Measurements from ENCODE around the gene BEGAIN. TPM values are rescaled to one million over a fixed set of nuclear protein-coding genes. Genes with fewer than 3 reads are reported as not detected.

The BEGAIN gene
- polyA plus RNA-seq, 2 donors = 0.28 to 0.88 TPM

GRCh38 chr14:100565650-100566049 lies 21.6 kb downstream of the BEGAIN start:
- Histone ChIP-seq H3K27me3 (ENCODE audit: control insufficient read depth in 1 of 2, insufficient read depth in 2 of 2, low read length in 2 of 2) (peaks cover 5 to 23% of the 10 kb centered on the region in 2 donors), H3K4me1 (ENCODE audit: control insufficient read depth in 2 of 2, insufficient read depth in 2 of 2, low read length in 1 of 2) (peaks cover 6 to 10% of the 10 kb centered on the region in 2 donors), H3K9me3 (ENCODE audit: control insufficient read depth in 2 of 2, insufficient read depth in 1 of 2, low read depth in 1 of 2, low read length in 1 of 2) (no peaks in the 10 kb centered on the region), H3K4me3 (ENCODE audit: low read depth in 1 of 2, low read length in 2 of 2) (no peak overlapping the region), H3K36me3 (ENCODE audit: control insufficient read depth in 2 of 2, insufficient read depth in 2 of 2, low read length in 1 of 2) (no peaks in the 10 kb centered on the region), H3K27ac (ENCODE audit: low read depth in 2 of 2, low read length in 1 of 2) (no peak overlapping the region)
- 76 to 88% methylated on average over 3 of the region's 3 CpGs for WGBS, 2 donors

- no peaks in the 10 kb centered on the region for H3K36me3 ChIP-seq (ENCODE audit: control insufficient read depth in 2 of 2, insufficient read depth in 2 of 2, low read length in 1 of 2)
- no peak overlapping the region for H3K27ac ChIP-seq (ENCODE audit: low read depth in 2 of 2, low read length in 1 of 2)
- 53 to 58% methylated on average over 6 of the region's 6 CpGs for WGBS, 2 donors
- H3K27me3 ChIP-seq (ENCODE audit: control insufficient read depth in 1 of 2, insufficient read depth in 2 of 2, low read length in 2 of 2) = peaks cover 0 to 22% of the 10 kb centered on the region in 2 donors
- no peaks in the 10 kb centered on the region for H3K9me3 ChIP-seq (ENCODE audit: control insufficient read depth in 2 of 2, insufficient read depth in 1 of 2, low read depth in 1 of 2, low read length in 1 of 2)
- peaks cover 6 to 10% of the 10 kb centered on the region in 2 donors for H3K4me1 ChIP-seq (ENCODE audit: control insufficient read depth in 2 of 2, insufficient read depth in 2 of 2, low read length in 1 of 2)
- no peak overlapping the region for H3K4me3 ChIP-seq (ENCODE audit: low read depth in 1 of 2, low read length in 2 of 2)
These were observed 22.7 kb downstream of the BEGAIN start for GRCh38 chr14:100564512-100564911.

GRCh38 chr14:100562751-100563150 lies 24.5 kb downstream of the BEGAIN start:
- no peaks in the 10 kb centered on the region for H3K4me1 ChIP-seq (ENCODE audit: control insufficient read depth in 2 of 2, insufficient read depth in 2 of 2, low read length in 1 of 2)
- WGBS, 2 donors = 76 to 87% methylated on average over 18 of the region's 18 CpGs
- peaks cover 0 to 8% of the 10 kb centered on the region in 2 donors for H3K27me3 ChIP-seq (ENCODE audit: control insufficient read depth in 1 of 2, insufficient read depth in 2 of 2, low read length in 2 of 2)

GRCh38 chr14:100561005-100561404 lies 26.2 kb downstream of the BEGAIN start:
- Histone ChIP-seq H3K9me3 (ENCODE audit: control insufficient read depth in 2 of 2, insufficient read depth in 1 of 2, low read depth in 1 of 2, low read length in 1 of 2) (no peaks in the 10 kb centered on the region), H3K4me3 (ENCODE audit: low read depth in 1 of 2, low read length in 2 of 2) (no peak overlapping the region), H3K36me3 (ENCODE audit: control insufficient read depth in 2 of 2, insufficient read depth in 2 of 2, low read length in 1 of 2) (no peaks in the 10 kb centered on the region), H3K4me1 (ENCODE audit: control insufficient read depth in 2 of 2, insufficient read depth in 2 of 2, low read length in 1 of 2) (no peaks in the 10 kb centered on the region), H3K27ac (ENCODE audit: low read depth in 2 of 2, low read length in 1 of 2) (no peak overlapping the region), H3K27me3 (ENCODE audit: control insufficient read depth in 1 of 2, insufficient read depth in 2 of 2, low read length in 2 of 2) (no peaks in the 10 kb centered on the region)
- 84% methylated on average over 15 of the region's 15 CpGs for WGBS, 2 donors

More at GRCh38 chr14:100562751-100563150, 24.5 kb downstream of the BEGAIN start:
- H3K9me3 ChIP-seq (ENCODE audit: control insufficient read depth in 2 of 2, insufficient read depth in 1 of 2, low read depth in 1 of 2, low read length in 1 of 2) = no peaks in the 10 kb centered on the region
- H3K4me3 ChIP-seq (ENCODE audit: low read depth in 1 of 2, low read length in 2 of 2) = no peak overlapping the region
- no peak overlapping the region for H3K27ac ChIP-seq (ENCODE audit: low read depth in 2 of 2, low read length in 1 of 2)
- H3K36me3 ChIP-seq (ENCODE audit: control insufficient read depth in 2 of 2, insufficient read depth in 2 of 2, low read length in 1 of 2) = no peaks in the 10 kb centered on the region

GRCh38 chr14:100560471-100560870 lies 26.7 kb downstream of the BEGAIN start:
- 87 to 91% methylated on average over 9 of the region's 9 CpGs for WGBS, 2 donors

GRCh38 chr14:100559455-100559854 lies 27.8 kb downstream of the BEGAIN start:
- H3K4me3 ChIP-seq (ENCODE audit: low read depth in 1 of 2, low read length in 2 of 2) = no peak overlapping the region
- no peak overlapping the region for H3K27ac ChIP-seq (ENCODE audit: low read depth in 2 of 2, low read length in 1 of 2)
- peaks cover 0 to 2% of the 10 kb centered on the region in 2 donors for H3K4me1 ChIP-seq (ENCODE audit: control insufficient read depth in 2 of 2, insufficient read depth in 2 of 2, low read length in 1 of 2)
- 83 to 89% methylated on average over 9 of the region's 9 CpGs for WGBS, 2 donors
- H3K36me3 ChIP-seq (ENCODE audit: control insufficient read depth in 2 of 2, insufficient read depth in 2 of 2, low read length in 1 of 2) = no peaks in the 10 kb centered on the region
- no peaks in the 10 kb centered on the region for H3K9me3 ChIP-seq (ENCODE audit: control insufficient read depth in 2 of 2, insufficient read depth in 1 of 2, low read depth in 1 of 2, low read length in 1 of 2)
- H3K27me3 ChIP-seq (ENCODE audit: control insufficient read depth in 1 of 2, insufficient read depth in 2 of 2, low read length in 2 of 2) = no peaks in the 10 kb centered on the region

More at GRCh38 chr14:100560471-100560870, 26.7 kb downstream of the BEGAIN start:
- Histone ChIP-seq H3K27me3 (ENCODE audit: control insufficient read depth in 1 of 2, insufficient read depth in 2 of 2, low read length in 2 of 2) (no peaks in the 10 kb centered on the region), H3K27ac (ENCODE audit: low read depth in 2 of 2, low read length in 1 of 2) (no peak overlapping the region), H3K36me3 (ENCODE audit: control insufficient read depth in 2 of 2, insufficient read depth in 2 of 2, low read length in 1 of 2) (no peaks in the 10 kb centered on the region), H3K4me3 (ENCODE audit: low read depth in 1 of 2, low read length in 2 of 2) (no peak overlapping the region), H3K9me3 (ENCODE audit: control insufficient read depth in 2 of 2, insufficient read depth in 1 of 2, low read depth in 1 of 2, low read length in 1 of 2) (no peaks in the 10 kb centered on the region), H3K4me1 (ENCODE audit: control insufficient read depth in 2 of 2, insufficient read depth in 2 of 2, low read length in 1 of 2) (peaks cover 0 to 2% of the 10 kb centered on the region in 2 donors)

- 92 to 95% methylated on average over 8 of the region's 8 CpGs for WGBS, 2 donors
- no peaks in the 10 kb centered on the region for H3K27me3 ChIP-seq (ENCODE audit: control insufficient read depth in 1 of 2, insufficient read depth in 2 of 2, low read length in 2 of 2)
- H3K9me3 ChIP-seq (ENCODE audit: control insufficient read depth in 2 of 2, insufficient read depth in 1 of 2, low read depth in 1 of 2, low read length in 1 of 2) = no peaks in the 10 kb centered on the region
- no peaks in the 10 kb centered on the region for H3K36me3 ChIP-seq (ENCODE audit: control insufficient read depth in 2 of 2, insufficient read depth in 2 of 2, low read length in 1 of 2)
- H3K4me1 ChIP-seq (ENCODE audit: control insufficient read depth in 2 of 2, insufficient read depth in 2 of 2, low read length in 1 of 2) = peaks cover 2% of the 10 kb centered on the region in 2 donors
- no peak overlapping the region for H3K27ac ChIP-seq (ENCODE audit: low read depth in 2 of 2, low read length in 1 of 2)
- H3K4me3 ChIP-seq (ENCODE audit: low read depth in 1 of 2, low read length in 2 of 2) = no peak overlapping the region
These were observed 28.3 kb downstream of the BEGAIN start for GRCh38 chr14:100558966-100559365.

- Histone ChIP-seq H3K36me3 (ENCODE audit: control insufficient read depth in 2 of 2, insufficient read depth in 2 of 2, low read length in 1 of 2) (no peaks in the 10 kb centered on the region), H3K9me3 (ENCODE audit: control insufficient read depth in 2 of 2, insufficient read depth in 1 of 2, low read depth in 1 of 2, low read length in 1 of 2) (no peaks in the 10 kb centered on the region), H3K27me3 (ENCODE audit: control insufficient read depth in 1 of 2, insufficient read depth in 2 of 2, low read length in 2 of 2) (no peaks in the 10 kb centered on the region), H3K4me3 (ENCODE audit: low read depth in 1 of 2, low read length in 2 of 2) (no peak overlapping the region), H3K27ac (ENCODE audit: low read depth in 2 of 2, low read length in 1 of 2) (no peak overlapping the region), H3K4me1 (ENCODE audit: control insufficient read depth in 2 of 2, insufficient read depth in 2 of 2, low read length in 1 of 2) (peaks cover 2 to 4% of the 10 kb centered on the region in 2 donors)
- WGBS, 2 donors = 90 to 95% methylated on average over 11 of the region's 11 CpGs
These were observed 29.0 kb downstream of the BEGAIN start for GRCh38 chr14:100558226-100558625.

GRCh38 chr14:100557658-100558057 lies 29.6 kb downstream of the BEGAIN start:
- no peak overlapping the region for H3K27ac ChIP-seq (ENCODE audit: low read depth in 2 of 2, low read length in 1 of 2)

GRCh38 chr14:100556936-100557505 lies 30.2 kb downstream of the BEGAIN start:
- Histone ChIP-seq H3K36me3 (ENCODE audit: control insufficient read depth in 2 of 2, insufficient read depth in 2 of 2, low read length in 1 of 2) (no peaks in the 10 kb centered on the region), H3K4me1 (ENCODE audit: control insufficient read depth in 2 of 2, insufficient read depth in 2 of 2, low read length in 1 of 2) (peaks cover 2 to 4% of the 10 kb centered on the region in 2 donors), H3K9me3 (ENCODE audit: control insufficient read depth in 2 of 2, insufficient read depth in 1 of 2, low read depth in 1 of 2, low read length in 1 of 2) (no peaks in the 10 kb centered on the region), H3K27ac (ENCODE audit: low read depth in 2 of 2, low read length in 1 of 2) (no peak overlapping the region), H3K27me3 (ENCODE audit: control insufficient read depth in 1 of 2, insufficient read depth in 2 of 2, low read length in 2 of 2) (no peaks in the 10 kb centered on the region), H3K4me3 (ENCODE audit: low read depth in 1 of 2, low read length in 2 of 2) (no peak overlapping the region)
- WGBS, 2 donors = 63 to 64% methylated on average over 17 to 22 of the region's 22 CpGs

More at GRCh38 chr14:100557658-100558057, 29.6 kb downstream of the BEGAIN start:
- H3K4me1 ChIP-seq (ENCODE audit: control insufficient read depth in 2 of 2, insufficient read depth in 2 of 2, low read length in 1 of 2) = peaks cover 2 to 4% of the 10 kb centered on the region in 2 donors
- no peaks in the 10 kb centered on the region for H3K27me3 ChIP-seq (ENCODE audit: control insufficient read depth in 1 of 2, insufficient read depth in 2 of 2, low read length in 2 of 2)
- no peak overlapping the region for H3K4me3 ChIP-seq (ENCODE audit: low read depth in 1 of 2, low read length in 2 of 2)
- H3K36me3 ChIP-seq (ENCODE audit: control insufficient read depth in 2 of 2, insufficient read depth in 2 of 2, low read length in 1 of 2) = no peaks in the 10 kb centered on the region
- 52 to 57% methylated on average over 11 of the region's 11 CpGs for WGBS, 2 donors
- H3K9me3 ChIP-seq (ENCODE audit: control insufficient read depth in 2 of 2, insufficient read depth in 1 of 2, low read depth in 1 of 2, low read length in 1 of 2) = no peaks in the 10 kb centered on the region
